GM10248 (cell line): Measurements from ENCODE around the gene CBX7.

Source experiments
- CTCF ChIA-PET: fragments of 300-600 bp; sonication (Branson Sonifier 250); formaldehyde crosslinking; extraction: SDS; loops from one replicate; lab custom pipeline; 2021; ENCODE audit warnings: antibody characterized with exemption; lab: Yijun Ruan, JAX
- POLR2A ChIA-PET: fragments of 350-650 bp; sonication (Branson Sonifier 250); formaldehyde crosslinking; extraction: SDS; loops from one replicate; lab custom pipeline; 2020; ENCODE audit warnings: antibody characterized with exemption; lab: Yijun Ruan, JAX
- DNase-seq: peaks from one replicate; pipeline ENCODE4 v3.0.0; 2012; ENCODE audit errors: extremely low spot score
- CTCF ChIP-seq: IDR thresholded peaks from 2 replicates; pipeline ENCODE4 v1.5.1; 2012; ENCODE audit warnings: mild to moderate bottlenecking, low read depth; ENCODE audit errors: extremely low read depth, missing control alignments, control extremely low read depth

CBX7 gene

GRCh38 chr22:39152511-39153219 lies at the start of gene CBX7:
Gene CBX7, minus strand, starts transcription at chr22:39152680. Its CDS starts 236 bp downstream, at chr22:39152444.
- no peak for TF ChIP-seq CTCF
- POLR2A ChIA-PET = interaction anchor here (1.0 to 1.2 kb wide), 4 partner anchors 134 to 368 kb away, joined by 3 to 9 read pairs (median 3); partner anchors contain the start of genes ATF4 and RPL3
- CTCF ChIA-PET = interaction anchor here (1.2 to 2.0 kb wide), 3 partner anchors 18 to 282 kb away, joined by 3 to 5 read pairs (median 4); no protein-coding TSS in a partner anchor
- peak; percentile 99 for DNase-seq

- POLR2A ChIA-PET = no interaction called here
- DNase-seq = no peak
- CTCF ChIA-PET = no interaction called here
- no peak for TF ChIP-seq CTCF
Observed at GRCh38 chr22:39197578-39197977, 45.1 kb upstream of the CBX7 start.

- DNase-seq = no peak
- CTCF ChIA-PET = interaction anchor here (1.5 to 3.7 kb wide), 2 partner anchors 13 to 23 kb away, joined by 3 to 12 read pairs; no protein-coding TSS in a partner anchor
- POLR2A ChIA-PET = no interaction called here
- TF ChIP-seq CTCF = no peak
Observed at GRCh38 chr22:39194098-39194497, 41.6 kb upstream of the CBX7 start.

GRCh38 chr22:39188809-39189208 lies 36.3 kb upstream of the CBX7 start:
- DNase-seq = no peak
- ChIA-PET CTCF (no interaction called here), POLR2A (no interaction called here)
- no peak for TF ChIP-seq CTCF

- ChIA-PET POLR2A (no interaction called here), CTCF (interaction anchor here (0.9 to 1.5 kb wide), 2 partner anchors 14 to 131 kb away, joined by 3 to 4 read pairs; no protein-coding TSS in a partner anchor)
- no peak for TF ChIP-seq CTCF
- DNase-seq = no peak
Observed at GRCh38 chr22:39185601-39186012, 33.1 kb upstream of the CBX7 start.

- CTCF ChIA-PET = interaction anchor here (0.9 to 1.5 kb wide), 3 partner anchors 13 to 132 kb away, joined by 3 to 5 read pairs (median 4); no protein-coding TSS in a partner anchor
- TF ChIP-seq CTCF = no peak
- no peak for DNase-seq
- POLR2A ChIA-PET = no interaction called here
Observed at GRCh38 chr22:39184586-39185577, 32.4 kb upstream of the CBX7 start.
